ENCODE results near the gene CWF19L2.
"Not testable (repeated sequence)": the region's sequence is repeated elsewhere in the genome, so short reads cannot be mapped to it uniquely, and the experiment has no call there.

CWF19L2 gene

DNA sequence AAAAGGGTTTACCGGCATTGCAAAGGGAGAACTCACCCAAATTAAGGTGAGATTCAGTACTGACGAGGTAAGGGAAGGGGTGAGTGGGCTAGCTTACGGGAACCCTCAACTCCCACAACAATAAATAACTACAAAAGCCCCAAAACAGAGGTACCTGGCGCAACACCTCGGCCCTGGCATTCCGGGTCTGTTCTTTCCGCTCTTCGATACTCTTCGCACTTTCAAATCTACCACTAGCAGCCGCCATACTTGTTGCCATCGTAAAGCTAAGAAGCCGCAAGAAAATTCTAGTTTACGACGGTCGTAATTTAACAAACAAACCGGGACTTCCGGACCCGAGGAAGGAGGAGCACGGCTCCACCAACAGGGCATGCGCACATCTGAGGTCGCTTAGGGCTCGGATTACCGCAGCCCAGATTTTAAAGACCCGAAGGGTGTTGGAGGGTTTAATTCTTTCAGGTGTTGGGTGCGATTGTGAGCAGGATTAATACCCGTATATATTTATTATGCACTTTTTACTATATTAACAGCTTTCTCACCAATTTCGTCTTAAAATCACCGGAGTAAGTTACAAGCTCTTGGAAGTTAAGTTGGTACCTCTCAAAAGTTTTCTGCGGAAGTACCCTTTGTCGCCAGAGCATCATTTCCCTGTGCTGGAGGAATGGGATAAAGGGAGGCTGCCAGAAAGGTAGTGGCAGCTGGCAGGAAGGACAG is at the start of gene CWF19L2:
Gene CWF19L2, minus strand, starts transcription at position 268 of the 714 bp plus-strand sequence. Its CDS starts 9 bp downstream, at position 259.
- DNase-seq (ENCODE audit: extremely low read depth, low read depth), result peak; percentile 86
- TF ChIP-seq, protein P1, sequence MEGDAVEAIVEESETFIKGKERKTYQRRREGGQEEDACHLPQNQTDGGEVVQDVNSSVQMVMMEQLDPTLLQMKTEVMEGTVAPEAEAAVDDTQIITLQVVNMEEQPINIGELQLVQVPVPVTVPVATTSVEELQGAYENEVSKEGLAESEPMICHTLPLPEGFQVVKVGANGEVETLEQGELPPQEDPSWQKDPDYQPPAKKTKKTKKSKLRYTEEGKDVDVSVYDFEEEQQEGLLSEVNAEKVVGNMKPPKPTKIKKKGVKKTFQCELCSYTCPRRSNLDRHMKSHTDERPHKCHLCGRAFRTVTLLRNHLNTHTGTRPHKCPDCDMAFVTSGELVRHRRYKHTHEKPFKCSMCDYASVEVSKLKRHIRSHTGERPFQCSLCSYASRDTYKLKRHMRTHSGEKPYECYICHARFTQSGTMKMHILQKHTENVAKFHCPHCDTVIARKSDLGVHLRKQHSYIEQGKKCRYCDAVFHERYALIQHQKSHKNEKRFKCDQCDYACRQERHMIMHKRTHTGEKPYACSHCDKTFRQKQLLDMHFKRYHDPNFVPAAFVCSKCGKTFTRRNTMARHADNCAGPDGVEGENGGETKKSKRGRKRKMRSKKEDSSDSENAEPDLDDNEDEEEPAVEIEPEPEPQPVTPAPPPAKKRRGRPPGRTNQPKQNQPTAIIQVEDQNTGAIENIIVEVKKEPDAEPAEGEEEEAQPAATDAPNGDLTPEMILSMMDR (IDR thresholded peaks at IDR 0.05; ENCODE audit: low read depth, low read length), result no peak

DNA sequence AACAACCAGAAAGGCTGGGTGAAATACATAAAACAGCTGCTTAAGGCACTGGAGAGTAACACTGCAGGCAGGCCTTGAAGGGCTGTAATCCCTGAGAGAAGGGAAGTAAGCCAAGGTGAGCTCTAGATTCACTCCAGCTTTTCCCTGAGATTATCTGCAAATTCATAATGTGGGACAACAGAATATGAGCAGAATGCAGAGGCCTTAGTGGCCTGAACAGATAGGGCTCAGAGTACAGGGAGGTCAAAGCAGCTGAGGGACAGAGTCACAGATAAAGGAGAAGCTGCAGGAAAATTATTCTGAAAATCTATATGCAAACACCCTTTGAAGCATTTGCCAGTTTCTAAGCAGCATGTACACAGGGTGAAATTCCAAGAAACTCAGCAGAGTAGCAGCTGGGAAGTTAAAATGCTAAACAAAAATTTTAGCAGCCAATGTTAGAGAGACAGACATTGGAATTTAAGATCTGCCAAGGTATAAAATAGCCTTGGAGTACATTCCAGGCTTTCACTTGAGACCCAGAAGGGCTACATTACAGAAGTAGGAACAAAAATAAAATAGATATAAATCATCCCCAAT is 48.1 kb upstream of the CWF19L2 start:
- DNase-seq (ENCODE audit: extremely low read depth, low read depth), result no peak
- TF ChIP-seq, protein P1 (IDR thresholded peaks at IDR 0.05; ENCODE audit: low read depth, low read length), result no peak

DNA sequence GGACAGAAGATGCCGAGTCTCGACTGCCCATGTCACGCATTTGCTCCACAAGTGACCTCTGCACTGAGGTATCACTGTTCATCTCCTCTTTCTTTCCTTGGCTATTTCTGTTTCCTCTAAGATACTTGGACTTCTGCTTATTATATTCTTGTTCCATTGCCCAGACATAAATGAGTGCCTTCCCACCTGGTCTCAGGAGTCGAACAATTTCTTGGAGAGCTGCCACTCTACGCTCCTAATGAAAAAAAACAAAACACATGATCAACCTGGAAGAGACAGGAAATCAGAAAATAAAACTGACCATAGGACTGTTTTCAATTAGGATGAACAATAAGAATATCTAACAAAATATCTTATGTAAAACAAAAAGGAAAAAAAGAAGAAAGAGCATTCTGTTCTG is 47.4 kb upstream of the CWF19L2 start:
- no peak for DNase-seq (ENCODE audit: extremely low read depth, low read depth)
- TF ChIP-seq, protein P1 (IDR thresholded peaks at IDR 0.05; ENCODE audit: low read depth, low read length), result no peak

DNA sequence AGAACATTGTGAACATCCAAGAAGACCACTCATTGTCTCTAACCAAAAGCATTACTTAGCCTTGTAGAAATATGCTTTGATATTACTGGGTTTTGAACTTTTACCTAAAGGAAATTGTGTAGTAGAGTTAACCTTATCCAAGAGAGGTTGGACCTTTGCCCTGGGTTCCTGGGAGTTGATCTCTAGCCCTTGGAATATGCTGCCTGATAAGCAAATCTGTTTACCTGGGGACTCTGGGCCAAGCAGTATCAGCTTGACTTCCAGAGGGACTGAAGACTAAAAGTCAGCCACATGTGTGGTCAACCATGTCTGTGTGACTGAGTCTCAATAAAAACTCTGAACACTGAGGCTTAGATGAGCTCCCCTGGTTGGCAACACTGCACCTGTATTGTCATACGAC is 44.1 kb upstream of the CWF19L2 start:
- DNase-seq (ENCODE audit: extremely low read depth, low read depth), result no peak
- TF ChIP-seq, protein P1 (IDR thresholded peaks at IDR 0.05; ENCODE audit: low read depth, low read length), result no peak

DNA sequence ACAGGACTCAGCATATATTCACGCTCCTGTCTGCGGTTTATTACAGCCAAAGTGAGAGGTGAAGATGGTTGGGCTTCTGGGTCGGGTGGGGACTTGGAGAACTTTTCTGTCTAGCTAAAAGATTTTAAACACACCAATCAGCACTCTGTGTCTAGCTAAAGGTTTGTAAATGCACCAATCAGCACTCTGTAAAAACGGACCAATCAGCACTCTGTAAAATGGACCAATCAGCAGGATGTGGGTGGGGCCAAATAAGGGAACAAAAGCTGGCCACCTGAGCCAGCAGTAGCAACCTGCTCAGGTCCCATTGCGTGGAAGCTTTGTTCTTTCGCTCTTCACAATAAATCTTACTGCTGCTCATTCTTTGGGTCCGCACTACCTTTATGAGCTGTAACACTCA is 39.7 kb upstream of the CWF19L2 start:
- not testable (repeated sequence) for DNase-seq (ENCODE audit: extremely low read depth, low read depth)

DNA sequence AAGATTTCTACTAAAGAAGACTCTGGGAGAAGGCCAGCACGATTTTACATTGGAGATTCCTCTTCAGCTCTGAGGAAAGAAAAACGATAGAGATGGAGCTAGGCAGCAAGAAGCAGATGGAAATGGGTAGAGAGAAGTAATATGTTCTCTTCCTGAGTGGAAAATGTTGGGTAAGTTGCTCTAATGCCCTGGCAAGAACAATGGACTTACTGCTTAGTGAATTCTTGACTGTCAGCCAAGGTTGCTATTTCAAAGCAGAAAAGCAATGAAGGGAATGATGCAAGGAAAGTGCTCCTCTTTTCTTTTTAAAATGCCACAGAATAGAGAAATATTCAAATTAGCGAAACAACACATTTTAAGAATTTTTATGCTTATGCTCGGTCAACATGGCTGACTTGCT is 38.4 kb upstream of the CWF19L2 start:
- TF ChIP-seq, protein P1 (IDR thresholded peaks at IDR 0.05; ENCODE audit: low read depth, low read length), result no peak
- DNase-seq (ENCODE audit: extremely low read depth, low read depth), result peak; percentile 24

DNA sequence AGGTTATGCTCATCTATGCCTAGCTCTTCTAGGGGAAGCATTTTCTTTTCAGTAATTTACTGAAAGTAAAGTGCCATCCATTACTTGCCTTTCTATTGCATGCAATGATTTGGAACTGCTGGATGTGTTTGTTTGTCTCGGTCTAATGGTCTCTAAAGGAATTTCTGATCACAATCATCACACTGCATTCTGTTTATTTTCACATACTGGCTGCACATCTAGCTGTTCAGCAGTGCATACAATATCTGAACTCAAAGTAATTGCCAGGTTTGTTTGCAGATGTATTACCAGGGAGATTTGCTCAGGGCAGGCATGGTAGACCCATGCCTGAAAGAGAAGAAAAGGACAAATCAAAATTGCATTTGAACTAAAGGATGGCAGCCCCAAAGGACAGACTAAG is 36.4 kb upstream of the CWF19L2 start:
- DNase-seq (ENCODE audit: extremely low read depth, low read depth), result no peak
- TF ChIP-seq, protein P1 (IDR thresholded peaks at IDR 0.05; ENCODE audit: low read depth, low read length), result no peak

DNA sequence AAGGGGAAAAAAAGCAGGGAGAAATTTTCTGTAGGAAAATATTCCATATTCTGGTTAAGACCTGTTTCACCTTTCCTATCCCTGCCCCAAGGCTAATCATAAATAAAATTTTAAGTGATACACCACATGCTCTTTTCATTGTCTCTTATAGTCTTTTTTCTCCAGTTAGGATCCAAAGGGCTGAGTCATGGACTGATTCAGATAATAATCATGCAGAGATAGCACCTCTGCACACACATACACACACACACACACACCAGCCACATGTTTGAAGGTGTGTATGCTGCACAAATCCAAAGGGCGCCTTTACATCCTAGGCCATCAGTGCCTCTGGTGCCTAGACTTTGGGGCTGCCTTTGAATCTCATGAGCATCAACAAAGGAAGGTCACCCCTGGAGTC is 35.5 kb upstream of the CWF19L2 start:
- DNase-seq (ENCODE audit: extremely low read depth, low read depth), result no peak
- TF ChIP-seq, protein P1 (IDR thresholded peaks at IDR 0.05; ENCODE audit: low read depth, low read length), result no peak
